Transverse colon (tissue), 4 donors: ENCODE data around the gene RUFY4. TPM values are rescaled to one million over a fixed set of nuclear protein-coding genes. Genes with fewer than 3 reads are reported as not detected.

ENCODE experiments used
- DNase-seq: peaks from one replicate; pipeline ENCODE4 v3.0.0-alpha.2; 2019
- H3K27ac ChIP-seq, 4 donors: fragments of 200-600 bp; sonication (generic); 2 replicates each; pipeline ENCODE4 v1.5.1; 2016 to 2018; ENCODE audit warnings: inconsistent platforms in 4 of 4
- H3K27me3 ChIP-seq: fragments of 200-600 bp; sonication (generic); 2 replicates; pipeline ENCODE4 v1.5.1; 2017; ENCODE audit warnings: inconsistent platforms
- H3K36me3 ChIP-seq, 4 donors: fragments of 200-600 bp; sonication (generic); 2 replicates each; pipeline ENCODE4 v1.5.1; 2017 to 2019; ENCODE audit warnings: inconsistent platforms in 4 of 4
- H3K4me1 ChIP-seq, 4 donors: fragments of 200-600 bp; sonication (generic); 2 replicates each; pipeline ENCODE4 v1.5.1; 2017 to 2020; ENCODE audit warnings: inconsistent platforms in 4 of 4
- H3K4me3 ChIP-seq, 4 donors: fragments of 200-600 bp; sonication (generic); 1 replicate in 1 of 4; 2 replicates in 3 of 4; pipeline versions ENCODE4 v1.5.1 to v1.6.1; 2017 to 2019; ENCODE audit warnings: inconsistent platforms in 4 of 4
- H3K9me3 ChIP-seq, 2 donors: fragments of 200-600 bp; sonication (generic); 2 replicates each; pipeline ENCODE4 v1.5.1; 2017 to 2019; ENCODE audit warnings: inconsistent platforms in 2 of 2
- EP300 ChIP-seq: sonication (generic); formaldehyde crosslinking; IDR thresholded peaks from one replicate; pipeline ENCODE4 v1.6.1; 2017; ENCODE audit warnings: antibody characterized with exemption, low read depth
- POLR2A ChIP-seq: fragments of 450-650 bp; IDR thresholded peaks from one replicate; pipeline ENCODE4 v1.6.1; 2016; ENCODE audit warnings: antibody characterized with exemption, mild to moderate bottlenecking, moderate library complexity
- POLR2AphosphoS5 ChIP-seq, 3 donors: sonication (generic); formaldehyde crosslinking; IDR thresholded peaks; one replicate each; pipeline ENCODE4 v1.6.1; 2016; ENCODE audit warnings: antibody characterized with exemption in 3 of 3
- WGBS, 2 donors: methylation state at CpG; one replicate each; pipeline ENCODE4 v1.1.5; 2018; ENCODE audit warnings: low coverage in 1 of 2; 5-methylcytosine and 5-hydroxymethylcytosine counted together
- in situ Hi-C, 4 donors: fragments of 200-750 bp; cut with MboI; loops; one replicate each; pipeline versions ENCODE4 v1.15.0 to v1.15.1; 2017; ENCODE audit warnings: low sequenced_read_pairs in 3 of 4, low pct_ligation_motif_present in 1 of 4, low pct_unique_long_range_greater_than_20kb in 1 of 4
- intact Hi-C: fragments of 100-400 bp; cut with DNase I; formaldehyde crosslinking; loops from one replicate; pipeline ENCODE4 v1.15.1; 2023; ENCODE audit warnings: low total_unique reads
- total RNA-seq, 4 donors: library from RNA; depleted of rRNA; stranded (reverse); fragments of >200 nt; gene quantifications; one replicate each; pipeline ENCODE4 v1.1.0, GENCODE V29; 2016
- TF ChIP-seq, protein P1 (sequence below), 5 experiments: fragments of 200-600 bp in 3 of 5; fragments of 450-650 bp in 2 of 5; sonication (generic) in 3 of 5; IDR thresholded peaks; 1 replicate in 2 of 5; 2 replicates in 3 of 5; pipeline ENCODE4 v1.5.1; 2016 to 2017; ENCODE audit warnings: antibody characterized with exemption in 5 of 5, inconsistent platforms in 3 of 5, mild to moderate bottlenecking in 2 of 5, moderate library complexity in 1 of 5

RUFY4 gene
- total RNA-seq, 4 donors from 2014 or later, result 1.9 TPM; not detected in 3

DNA sequence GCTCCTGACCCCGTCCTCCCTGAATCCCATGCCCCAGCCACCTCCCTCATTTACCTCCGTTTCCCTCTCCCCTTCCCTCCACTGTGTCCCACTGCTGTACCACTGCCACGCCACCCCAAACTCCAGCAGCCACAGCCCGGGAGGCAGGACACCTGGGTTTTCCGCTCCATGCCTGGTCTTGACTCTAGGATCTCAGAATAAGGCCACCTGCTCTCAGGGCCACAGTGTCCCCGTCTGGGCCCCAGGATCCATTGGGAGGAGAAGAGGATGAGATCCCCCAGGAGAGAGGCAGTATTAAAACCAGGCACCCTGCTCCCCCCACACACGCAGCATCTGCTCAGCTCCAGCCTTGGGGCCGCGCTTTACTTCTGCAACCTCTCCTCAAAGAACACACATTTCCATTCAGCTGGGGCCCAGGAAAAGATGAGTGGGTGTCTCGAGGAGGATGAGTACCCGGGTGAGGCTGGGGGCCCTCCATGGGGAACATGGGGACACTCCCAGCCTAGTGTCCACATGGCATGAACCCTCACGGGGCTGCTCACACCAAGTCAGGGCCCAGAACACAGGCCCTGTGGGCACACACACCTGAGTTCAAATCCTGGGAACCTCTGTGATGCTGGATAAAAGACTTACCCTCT is 33.5 kb upstream of the RUFY4 start:
- WGBS, 2 donors, result 83% methylated on average over 12 of the region's 12 CpGs; no CpG with 5 or more reads in 1 of the 2 donors
- Histone ChIP-seq H3K36me3 (no peaks in the 10 kb centered on the region), H3K27me3 (peaks cover 21% of the 10 kb centered on the region), H3K9me3 (no peaks in the 10 kb centered on the region), H3K4me3 (no peak overlapping the region), H3K4me1 (peaks cover 0 to 5% (median 5%) of the 10 kb centered on the region in 4 donors), H3K27ac (no peak overlapping the region)
- in situ Hi-C loops (no loop called here), intact Hi-C loops (loop anchor here (5.0 kb wide), 1 partner anchor 33 kb away; the partner anchor contains the start of gene TNS1)
- DNase-seq, result no peak
- TF ChIP-seq POLR2AphosphoS5 (IDR thresholded peaks at IDR 0.05), result no peak
- TF ChIP-seq, protein P1, sequence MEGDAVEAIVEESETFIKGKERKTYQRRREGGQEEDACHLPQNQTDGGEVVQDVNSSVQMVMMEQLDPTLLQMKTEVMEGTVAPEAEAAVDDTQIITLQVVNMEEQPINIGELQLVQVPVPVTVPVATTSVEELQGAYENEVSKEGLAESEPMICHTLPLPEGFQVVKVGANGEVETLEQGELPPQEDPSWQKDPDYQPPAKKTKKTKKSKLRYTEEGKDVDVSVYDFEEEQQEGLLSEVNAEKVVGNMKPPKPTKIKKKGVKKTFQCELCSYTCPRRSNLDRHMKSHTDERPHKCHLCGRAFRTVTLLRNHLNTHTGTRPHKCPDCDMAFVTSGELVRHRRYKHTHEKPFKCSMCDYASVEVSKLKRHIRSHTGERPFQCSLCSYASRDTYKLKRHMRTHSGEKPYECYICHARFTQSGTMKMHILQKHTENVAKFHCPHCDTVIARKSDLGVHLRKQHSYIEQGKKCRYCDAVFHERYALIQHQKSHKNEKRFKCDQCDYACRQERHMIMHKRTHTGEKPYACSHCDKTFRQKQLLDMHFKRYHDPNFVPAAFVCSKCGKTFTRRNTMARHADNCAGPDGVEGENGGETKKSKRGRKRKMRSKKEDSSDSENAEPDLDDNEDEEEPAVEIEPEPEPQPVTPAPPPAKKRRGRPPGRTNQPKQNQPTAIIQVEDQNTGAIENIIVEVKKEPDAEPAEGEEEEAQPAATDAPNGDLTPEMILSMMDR (IDR thresholded peaks at IDR 0.05), result no peak
- TF ChIP-seq POLR2A, result no peak
- no peak for TF ChIP-seq EP300

DNA sequence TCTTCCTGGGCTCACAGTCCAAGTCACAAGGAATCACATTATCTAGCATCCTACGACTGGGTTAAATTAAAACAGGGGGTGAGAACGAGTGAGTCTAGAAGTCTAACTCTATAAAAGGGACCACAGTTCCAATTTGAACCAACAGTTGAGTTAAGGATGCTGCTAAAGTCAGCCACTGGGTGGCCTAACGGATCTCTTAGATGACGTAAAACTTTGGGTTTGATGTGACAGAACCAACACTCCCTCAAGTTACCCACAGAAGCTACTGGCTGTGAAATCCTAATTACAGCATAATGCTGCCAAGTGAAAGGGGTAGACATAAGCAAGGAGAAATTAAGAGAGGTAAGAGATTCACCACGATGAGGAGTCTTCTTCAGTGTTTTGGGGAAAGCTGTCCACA is 32.7 kb upstream of the RUFY4 start:
- H3K4me3 ChIP-seq, result no peak overlapping the region
- intact Hi-C loops (loop anchor here (5.0 kb wide), 1 partner anchor 34 kb away; the partner anchor contains the start of gene TNS1), in situ Hi-C loops (no loop called here)
- WGBS, 2 donors, result 77 to 81% methylated on average over 4 to 5 of the region's 5 CpGs
- H3K36me3 ChIP-seq, result no peaks in the 10 kb centered on the region
- peaks cover 0 to 5% (median 5%) of the 10 kb centered on the region in 4 donors for H3K4me1 ChIP-seq
- TF ChIP-seq, protein P1 (IDR thresholded peaks at IDR 0.05), result no peak
- no peak for TF ChIP-seq EP300
- no peaks in the 10 kb centered on the region for H3K9me3 ChIP-seq
- H3K27me3 ChIP-seq, result peaks cover 21% of the 10 kb centered on the region
- no peak for DNase-seq
- H3K27ac ChIP-seq, result no peak overlapping the region

DNA sequence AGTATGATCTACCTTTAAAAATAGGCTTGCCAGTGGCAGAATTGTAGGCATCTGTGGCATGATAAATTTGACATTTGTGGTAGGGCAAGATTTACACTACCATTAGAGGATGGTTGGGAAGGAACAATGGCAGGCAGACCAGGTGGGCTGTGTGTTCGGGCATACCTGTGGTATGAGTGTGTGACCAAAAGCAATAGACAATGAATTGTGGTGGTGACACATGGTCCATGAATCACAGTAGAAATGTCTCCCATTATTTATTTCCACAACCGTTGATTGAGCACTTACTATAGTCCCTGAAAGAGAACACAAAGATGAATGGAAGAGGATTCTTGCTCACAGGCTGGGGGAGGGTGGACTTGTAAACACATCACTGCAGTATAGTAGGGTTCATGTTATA is 29.9 kb upstream of the RUFY4 start:
- no peak overlapping the region for H3K4me3 ChIP-seq
- in situ Hi-C loops (no loop called here), intact Hi-C loops (loop anchor here (5.0 kb wide), 1 partner anchor 37 kb away; the partner anchor contains the start of gene TNS1)
- peaks cover 13% of the 10 kb centered on the region for H3K27me3 ChIP-seq
- 64 to 92% methylated on average over 2 of the region's 2 CpGs for WGBS, 2 donors
- H3K36me3 ChIP-seq, result no peaks in the 10 kb centered on the region
- no peak overlapping the region for H3K27ac ChIP-seq
- H3K4me1 ChIP-seq, result peaks cover 0 to 5% (median 5%) of the 10 kb centered on the region in 4 donors
- DNase-seq, result no peak
- no peaks in the 10 kb centered on the region for H3K9me3 ChIP-seq
- no peak for TF ChIP-seq POLR2AphosphoS5 (IDR thresholded peaks at IDR 0.05)
- no peak for TF ChIP-seq EP300
- no peak for TF ChIP-seq POLR2A
- TF ChIP-seq, protein P1 (IDR thresholded peaks at IDR 0.05), result no peak

GRCh38 chr2:218040883-218041282 is 28.2 kb upstream of the RUFY4 start:
- TF ChIP-seq EP300 (no peak), POLR2AphosphoS5 (IDR thresholded peaks at IDR 0.05) (no peak), POLR2A (no peak)
- TF ChIP-seq, protein P1 (IDR thresholded peaks at IDR 0.05), result no peak
- Histone ChIP-seq H3K4me1 (no peaks in the 10 kb centered on the region), H3K27me3 (peaks cover 9% of the 10 kb centered on the region), H3K36me3 (no peaks in the 10 kb centered on the region), H3K9me3 (no peaks in the 10 kb centered on the region), H3K4me3 (no peak overlapping the region), H3K27ac (no peak overlapping the region)
- in situ Hi-C loops (no loop called here), intact Hi-C loops (no loop called here)
- WGBS, 2 donors, result 63 to 65% methylated on average over 2 of the region's 2 CpGs
- DNase-seq, result no peak
